Measurements from ENCODE around the gene UBALD1. TPM values are rescaled to one million over a fixed set of nuclear protein-coding genes. Genes with fewer than 3 reads are reported as not detected.
A peak's percentile ranks its signal among the peaks of the same experiment; 100 is the strongest.

Gene UBALD1
- total RNA-seq, 3 donors from 2014 or later (not counting 1 experiment from before 2014, with no cell fraction given), result 40.8 to 54.4 (median 53.6) TPM

DNA sequence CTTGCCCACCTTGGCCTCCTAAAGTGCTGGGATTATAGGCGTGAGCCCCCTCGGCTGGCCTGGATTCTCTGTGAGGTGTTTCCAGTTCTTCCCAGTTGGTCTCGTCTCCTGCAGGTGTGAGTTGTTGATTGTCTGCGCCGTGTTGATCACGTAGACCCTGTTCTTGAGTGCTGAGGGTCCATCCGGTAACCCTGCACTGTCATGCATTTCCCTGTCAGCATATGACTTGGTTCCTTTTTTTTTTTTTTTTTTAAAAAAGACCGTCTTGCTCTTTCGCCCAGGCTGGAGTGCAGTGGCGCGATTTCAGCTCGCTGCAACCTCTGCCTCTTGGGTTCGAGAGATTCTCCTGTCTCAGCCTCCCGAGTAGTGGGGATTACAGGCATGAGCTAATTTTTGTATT is 27.2 kb upstream of the UBALD1 start:
- peaks cover 33 to 35% of the 10 kb centered on the region in 2 donors for H3K4me1 Mint-ChIP-seq
- Histone ChIP-seq H3K9me3 (ENCODE audit: control insufficient read depth, insufficient read depth, low read length) (no peaks in the 10 kb centered on the region), H3K36me3 (ENCODE audit: control insufficient read depth, insufficient read depth, low read length) (peaks cover 7% of the 10 kb centered on the region), H3K4me3 (ENCODE audit: low read length) (no peak overlapping the region), H3K4me1 (ENCODE audit: control insufficient read depth, insufficient read depth, low read length) (peaks cover 19% of the 10 kb centered on the region), H3K27me3 (ENCODE audit: control insufficient read depth, insufficient read depth, low read length) (no peaks in the 10 kb centered on the region), H3K27ac (ENCODE audit: low read length) (no peak overlapping the region)
- H3K9me3 Mint-ChIP-seq, result no peaks in the 10 kb centered on the region
- H3K27ac Mint-ChIP-seq, result peak overlapping the region in 1 of 2 donors; percentile 81
- ATAC-seq (no peak), DNase-seq (no peak)
- TF ChIP-seq, protein P1, sequence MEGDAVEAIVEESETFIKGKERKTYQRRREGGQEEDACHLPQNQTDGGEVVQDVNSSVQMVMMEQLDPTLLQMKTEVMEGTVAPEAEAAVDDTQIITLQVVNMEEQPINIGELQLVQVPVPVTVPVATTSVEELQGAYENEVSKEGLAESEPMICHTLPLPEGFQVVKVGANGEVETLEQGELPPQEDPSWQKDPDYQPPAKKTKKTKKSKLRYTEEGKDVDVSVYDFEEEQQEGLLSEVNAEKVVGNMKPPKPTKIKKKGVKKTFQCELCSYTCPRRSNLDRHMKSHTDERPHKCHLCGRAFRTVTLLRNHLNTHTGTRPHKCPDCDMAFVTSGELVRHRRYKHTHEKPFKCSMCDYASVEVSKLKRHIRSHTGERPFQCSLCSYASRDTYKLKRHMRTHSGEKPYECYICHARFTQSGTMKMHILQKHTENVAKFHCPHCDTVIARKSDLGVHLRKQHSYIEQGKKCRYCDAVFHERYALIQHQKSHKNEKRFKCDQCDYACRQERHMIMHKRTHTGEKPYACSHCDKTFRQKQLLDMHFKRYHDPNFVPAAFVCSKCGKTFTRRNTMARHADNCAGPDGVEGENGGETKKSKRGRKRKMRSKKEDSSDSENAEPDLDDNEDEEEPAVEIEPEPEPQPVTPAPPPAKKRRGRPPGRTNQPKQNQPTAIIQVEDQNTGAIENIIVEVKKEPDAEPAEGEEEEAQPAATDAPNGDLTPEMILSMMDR (IDR thresholded peaks at IDR 0.05), result no peak
- intact Hi-C loops (cut with micrococcal nuclease), result no loop called here
- 68% methylated on average over 14 of the region's 14 CpGs for WGBS (ENCODE audit: insufficient coverage)
- no peaks in the 10 kb centered on the region for H3K27me3 Mint-ChIP-seq (ENCODE audit: low read depth in 2 of 2)
- H3K4me3 Mint-ChIP-seq, result no peak overlapping the region
- no peaks in the 10 kb centered on the region for H3K36me3 Mint-ChIP-seq

DNA sequence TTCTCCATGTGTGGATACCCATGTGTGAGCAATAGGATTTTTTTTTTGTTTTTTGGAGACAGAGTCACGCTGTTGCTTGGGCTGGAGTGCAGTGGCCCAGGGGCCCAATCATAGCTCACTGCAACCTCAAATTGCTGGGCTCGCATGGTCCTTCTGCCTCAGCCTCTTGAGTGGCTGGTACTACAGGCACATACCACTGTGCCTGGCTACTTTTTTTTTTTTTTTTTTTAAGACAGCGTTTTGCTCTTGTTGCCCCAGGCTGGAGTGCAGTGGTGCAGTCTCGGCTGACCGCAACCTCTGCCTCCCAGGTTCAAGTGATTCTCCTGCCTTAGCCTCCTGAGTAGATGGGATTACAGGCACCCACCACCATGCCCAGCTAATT is 26.6 kb upstream of the UBALD1 start:
- Histone ChIP-seq H3K36me3 (ENCODE audit: control insufficient read depth, insufficient read depth, low read length) (peaks cover 7% of the 10 kb centered on the region), H3K27me3 (ENCODE audit: control insufficient read depth, insufficient read depth, low read length) (no peaks in the 10 kb centered on the region), H3K4me3 (ENCODE audit: low read length) (no peak overlapping the region), H3K9me3 (ENCODE audit: control insufficient read depth, insufficient read depth, low read length) (no peaks in the 10 kb centered on the region), H3K4me1 (ENCODE audit: control insufficient read depth, insufficient read depth, low read length) (peaks cover 18% of the 10 kb centered on the region), H3K27ac (ENCODE audit: low read length) (no peak overlapping the region)
- Mint-ChIP-seq H3K27me3 (ENCODE audit: low read depth in 2 of 2) (no peaks in the 10 kb centered on the region), H3K4me3 (peak overlapping the region; percentile 35), H3K27ac (peak overlapping the region; percentile 71 to 81), H3K36me3 (no peaks in the 10 kb centered on the region), H3K4me1 (peaks cover 33 to 38% of the 10 kb centered on the region in 2 donors), H3K9me3 (no peaks in the 10 kb centered on the region)
- intact Hi-C loops (cut with micrococcal nuclease), result no loop called here
- TF ChIP-seq, protein P1 (IDR thresholded peaks at IDR 0.05), result no peak
- 93% methylated on average over 5 of the region's 5 CpGs for WGBS (ENCODE audit: insufficient coverage)
- ATAC-seq (no peak), DNase-seq (no peak)

DNA sequence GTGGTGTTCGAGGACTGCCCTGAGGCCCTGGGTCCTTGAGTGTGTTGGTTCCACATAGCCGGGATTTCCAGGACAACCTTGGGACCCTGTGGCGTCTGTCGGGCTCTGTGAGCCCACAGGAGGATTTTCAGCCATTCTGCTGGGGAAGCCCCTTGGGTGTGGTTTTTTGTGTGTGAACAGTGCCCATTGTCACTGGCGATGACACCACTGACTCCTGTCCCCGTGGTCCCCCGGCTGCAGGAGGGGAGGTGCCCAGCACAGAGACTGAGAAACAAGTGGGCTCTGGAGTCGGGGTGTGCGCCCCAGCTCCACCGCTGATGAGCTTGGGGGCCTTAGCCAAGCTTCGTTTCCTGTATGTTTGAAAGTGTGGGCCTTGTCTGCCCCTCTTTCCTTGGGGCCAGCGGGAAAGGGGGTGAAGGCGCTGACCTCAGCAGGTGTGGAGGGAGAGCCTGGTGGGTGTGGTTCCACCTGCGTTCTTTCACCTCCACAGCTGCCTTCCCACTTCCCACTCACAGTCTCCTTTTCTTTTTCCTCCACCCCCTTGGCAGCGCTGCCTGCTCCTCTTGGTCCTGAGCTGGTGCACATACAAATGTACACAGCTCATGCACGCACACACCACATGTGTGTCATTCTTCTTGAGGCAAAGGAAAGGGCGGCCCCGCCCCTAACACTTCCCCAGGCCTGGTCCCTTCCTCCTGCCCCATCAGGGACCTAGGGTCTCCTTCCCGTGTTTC is 26.1 kb upstream of the UBALD1 start:
- Histone ChIP-seq H3K36me3 (ENCODE audit: control insufficient read depth, insufficient read depth, low read length) (peaks cover 5% of the 10 kb centered on the region), H3K27me3 (ENCODE audit: control insufficient read depth, insufficient read depth, low read length) (no peaks in the 10 kb centered on the region), H3K4me3 (ENCODE audit: low read length) (no peak overlapping the region), H3K27ac (ENCODE audit: low read length) (peak overlapping the region; percentile 17), H3K9me3 (ENCODE audit: control insufficient read depth, insufficient read depth, low read length) (no peaks in the 10 kb centered on the region), H3K4me1 (ENCODE audit: control insufficient read depth, insufficient read depth, low read length) (peaks cover 18% of the 10 kb centered on the region)
- Mint-ChIP-seq H3K9me3 (no peaks in the 10 kb centered on the region), H3K4me3 (peak overlapping the region; percentile 35), H3K4me1 (peaks cover 32 to 38% of the 10 kb centered on the region in 2 donors), H3K36me3 (no peaks in the 10 kb centered on the region), H3K27ac (peak overlapping the region; percentile 71 to 81), H3K27me3 (ENCODE audit: low read depth in 2 of 2) (no peaks in the 10 kb centered on the region)
- ATAC-seq (peak; percentile 72 to 89 (median 81)), DNase-seq (peak in 1 of 2 donors; percentile 27)
- intact Hi-C loops (cut with micrococcal nuclease), result no loop called here
- TF ChIP-seq, protein P1 (IDR thresholded peaks at IDR 0.05), result no peak
- WGBS (ENCODE audit: insufficient coverage), result 63% methylated on average over 17 of the region's 19 CpGs

Measured in natural killer cell (primary cell).